PFSK-1 (cell line): ENCODE measurements around the gene DAPP1.

Experiments
- POLR2AphosphoS5 ChIP-seq: IDR thresholded peaks from 2 replicates; pipeline ENCODE4 v1.6.1; 2012; ENCODE audit warnings: low read depth, mild to moderate bottlenecking, control low read depth, low read length, moderate library complexity
- SIN3A ChIP-seq: IDR thresholded peaks from 2 replicates; pipeline ENCODE4 v1.6.1; 2012; ENCODE audit warnings: mild to moderate bottlenecking, low read length, moderate library complexity, borderline replicate concordance; ENCODE audit not compliant: insufficient read depth
- TAF1 ChIP-seq: IDR thresholded peaks from 2 replicates; pipeline ENCODE4 v1.6.1; 2012; ENCODE audit warnings: low read length, control low read depth, borderline replicate concordance; ENCODE audit not compliant: insufficient read depth

DNA sequence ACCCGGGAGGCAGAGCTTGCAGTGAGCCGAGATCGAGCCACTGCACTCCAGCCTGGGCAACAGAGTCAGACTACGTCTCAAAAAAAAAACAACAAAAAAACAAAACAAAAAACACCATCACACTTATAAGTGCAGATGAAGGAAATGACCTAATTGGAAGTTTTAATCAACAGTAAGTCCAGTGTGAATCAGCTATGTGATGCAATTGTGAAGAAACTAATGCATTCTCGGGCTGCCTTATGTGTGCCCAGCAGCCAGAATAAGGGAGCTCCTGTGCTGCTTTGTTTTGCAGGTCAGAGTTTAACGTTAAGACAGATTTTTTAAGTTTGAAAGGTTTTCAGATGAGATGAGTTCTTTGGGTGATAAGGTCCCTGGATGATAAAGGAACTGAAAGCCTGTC is 10.8 kb downstream of the DAPP1 start:
- TF ChIP-seq POLR2AphosphoS5 = no peak
- no peak for TF ChIP-seq TAF1
- no peak for TF ChIP-seq SIN3A
